Measurements from ENCODE around the gene ACKR4.
"Not testable (repeated sequence)": the region's sequence is repeated elsewhere in the genome, so short reads cannot be mapped to it uniquely, and the experiment has no call there.

GRCh38 chr3:132615301-132615700 is 18.2 kb downstream of the ACKR4 start:
- not testable (repeated sequence) for TF ChIP-seq CTCF (conservative IDR thresholded peaks at IDR 0.05; ENCODE audit: low read length); EZH2phosphoT487 (IDR thresholded peaks at IDR 0.05; ENCODE audit: borderline replicate concordance)

Data from Loucy (cell line).